HEK293T (cell line): ENCODE results near the gene MBNL2.

ENCODE experiments used
- BHLHE40 ChIP-seq: fragments of 450-650 bp; IDR thresholded peaks from 2 replicates; pipeline ENCODE4 v1.6.1; 2016; ENCODE audit warnings: mild to moderate bottlenecking, moderate library complexity, borderline replicate concordance
- ELF4 ChIP-seq: fragments of 450-650 bp; IDR thresholded peaks from 2 replicates; pipeline ENCODE4 v1.6.1; 2017; ENCODE audit warnings: antibody characterized with exemption
- FOXK2 ChIP-seq: fragments of 450-650 bp; IDR thresholded peaks from 2 replicates; pipeline ENCODE4 v1.6.1; 2016; ENCODE audit warnings: mild to moderate bottlenecking
- FOXM1 ChIP-seq: fragments of 450-650 bp; IDR thresholded peaks from 2 replicates; pipeline ENCODE4 v1.6.1; 2017; ENCODE audit warnings: mild to moderate bottlenecking, borderline replicate concordance
- HDGF ChIP-seq: fragments of 450-650 bp; IDR thresholded peaks from 2 replicates; pipeline ENCODE4 v1.6.1; 2017; ENCODE audit warnings: antibody characterized with exemption, borderline replicate concordance
- L3MBTL2 ChIP-seq: fragments of 450-650 bp; conservative IDR thresholded peaks from 2 replicates; pipeline ENCODE4 v1.6.1; 2016; ENCODE audit warnings: mild to moderate bottlenecking
- LEF1 ChIP-seq: fragments of 450-650 bp; IDR thresholded peaks from 2 replicates; pipeline ENCODE4 v1.6.1; 2017; ENCODE audit warnings: mild to moderate bottlenecking, borderline replicate concordance
- SP1 ChIP-seq: fragments of 450-650 bp; IDR thresholded peaks from 2 replicates; pipeline ENCODE4 v1.6.1; 2017
- SUZ12 ChIP-seq: fragments of 450-650 bp; IDR thresholded peaks from 2 replicates; pipeline ENCODE4 v1.6.1; 2016; ENCODE audit warnings: mild to moderate bottlenecking
- TARDBP ChIP-seq: fragments of 450-650 bp; IDR thresholded peaks from 2 replicates; pipeline ENCODE4 v1.6.1; 2016
- TF ChIP-seq, protein P1 (sequence below): fragments of 450-650 bp; IDR thresholded peaks from 2 replicates; pipeline ENCODE4 v1.6.1; 2016

DNA sequence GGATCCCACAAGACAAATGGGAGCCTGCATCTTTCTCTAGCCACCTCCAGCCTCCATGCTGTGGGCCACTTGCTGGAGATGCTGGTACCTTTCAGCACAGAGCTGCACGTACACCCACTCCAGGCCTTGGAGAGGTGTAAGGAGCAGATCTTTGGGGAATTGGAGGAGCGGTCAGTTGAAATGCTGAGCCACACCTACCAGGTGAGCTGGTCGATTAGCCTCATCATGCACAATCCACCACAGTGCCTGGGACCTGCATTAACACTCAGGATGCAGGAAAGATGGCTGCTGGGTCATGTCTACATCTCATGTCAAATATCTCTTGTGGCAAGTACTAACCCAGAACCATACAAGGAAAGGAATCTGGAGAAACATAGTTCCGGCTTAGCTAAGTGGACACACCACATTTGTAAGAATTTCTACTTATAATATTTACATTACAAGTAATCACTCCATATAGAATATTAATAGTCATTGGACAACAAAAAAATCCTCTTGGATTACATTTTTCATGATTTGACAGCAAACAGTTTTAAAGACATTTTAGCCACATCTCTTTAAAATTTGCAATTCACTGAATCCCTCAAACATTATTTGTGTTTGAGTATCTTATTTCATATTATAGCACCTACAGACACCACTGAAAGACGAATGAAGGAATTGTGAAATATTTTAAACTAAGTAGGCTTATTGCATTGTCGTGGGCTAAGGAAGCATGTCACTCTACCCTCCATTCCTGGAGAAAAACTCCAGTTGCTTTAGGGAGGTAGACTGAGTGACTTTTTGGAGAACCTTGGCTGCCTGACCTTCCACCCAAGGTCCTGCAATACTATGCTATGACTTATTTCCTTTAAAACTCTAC is 21.8 kb upstream of the MBNL2 start:
- no peak for TF ChIP-seq FOXK2
- no peak for TF ChIP-seq LEF1
- no peak for TF ChIP-seq ELF4
- no peak for TF ChIP-seq SP1
- TF ChIP-seq TARDBP = no peak
- no peak for TF ChIP-seq HDGF
- no peak for TF ChIP-seq L3MBTL2
- TF ChIP-seq, protein P1, sequence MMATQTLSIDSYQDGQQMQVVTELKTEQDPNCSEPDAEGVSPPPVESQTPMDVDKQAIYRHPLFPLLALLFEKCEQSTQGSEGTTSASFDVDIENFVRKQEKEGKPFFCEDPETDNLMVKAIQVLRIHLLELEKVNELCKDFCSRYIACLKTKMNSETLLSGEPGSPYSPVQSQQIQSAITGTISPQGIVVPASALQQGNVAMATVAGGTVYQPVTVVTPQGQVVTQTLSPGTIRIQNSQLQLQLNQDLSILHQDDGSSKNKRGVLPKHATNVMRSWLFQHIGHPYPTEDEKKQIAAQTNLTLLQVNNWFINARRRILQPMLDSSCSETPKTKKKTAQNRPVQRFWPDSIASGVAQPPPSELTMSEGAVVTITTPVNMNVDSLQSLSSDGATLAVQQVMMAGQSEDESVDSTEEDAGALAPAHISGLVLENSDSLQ = no peak
- no peak for TF ChIP-seq FOXM1
- no peak for TF ChIP-seq BHLHE40
- TF ChIP-seq SUZ12 = no peak
